T-helper 22 cell (primary cell): ENCODE results near the gene OTUD1.

Source experiments
- DNase-seq: peaks from one replicate; pipeline ENCODE4 v3.0.0-alpha.2; 2020; ENCODE audit warnings: low read depth

The OTUD1 gene

GRCh38 chr10:23469596-23470237, 30.8 kb downstream of the OTUD1 start:
- DNase-seq: no peak

- DNase-seq: no peak
Observed at GRCh38 chr10:23472181-23472580, 33.3 kb downstream of the OTUD1 start.

GRCh38 chr10:23474081-23474480, 35.2 kb downstream of the OTUD1 start:
- DNase-seq: no peak

DNA sequence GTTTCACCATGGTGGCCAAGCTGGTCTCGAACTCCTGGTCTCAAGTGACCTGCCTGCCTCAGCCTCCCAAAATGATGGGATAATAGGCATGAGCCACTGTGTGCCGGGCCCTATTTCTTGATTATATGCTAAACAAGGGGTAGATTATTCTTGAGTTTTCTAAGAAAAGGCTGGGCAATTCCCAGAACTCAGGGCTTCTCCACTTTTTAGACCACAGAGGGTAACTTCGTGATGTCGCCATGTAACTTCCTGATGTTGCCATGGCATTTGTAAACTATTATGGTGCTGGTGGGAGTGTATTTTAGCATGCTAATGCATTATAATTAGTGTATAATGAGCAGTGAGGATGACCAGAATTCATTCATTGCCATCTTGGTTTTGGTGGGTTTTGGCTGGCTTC, 35.8 kb downstream of the OTUD1 start:
- DNase-seq: no peak

DNA sequence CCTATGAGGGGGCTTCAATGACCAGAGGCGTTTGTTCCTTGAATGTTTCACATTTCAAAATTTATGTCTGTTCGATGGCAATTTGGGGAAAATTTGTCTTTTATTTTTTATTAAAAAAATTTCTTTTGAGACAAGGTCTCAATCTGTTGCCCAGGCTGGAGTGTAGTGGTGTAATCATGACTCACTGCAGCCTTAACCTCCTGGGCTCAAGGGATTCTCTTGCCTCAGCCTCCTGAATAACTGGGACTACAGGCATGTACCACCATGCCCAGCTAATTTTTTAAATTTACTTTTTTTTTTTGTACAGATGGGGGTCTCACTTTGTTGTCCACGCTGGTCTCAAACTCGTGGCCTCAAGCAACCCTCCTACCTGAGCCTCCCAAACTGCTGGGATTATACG, 39.7 kb downstream of the OTUD1 start:
- no peak for DNase-seq

DNA sequence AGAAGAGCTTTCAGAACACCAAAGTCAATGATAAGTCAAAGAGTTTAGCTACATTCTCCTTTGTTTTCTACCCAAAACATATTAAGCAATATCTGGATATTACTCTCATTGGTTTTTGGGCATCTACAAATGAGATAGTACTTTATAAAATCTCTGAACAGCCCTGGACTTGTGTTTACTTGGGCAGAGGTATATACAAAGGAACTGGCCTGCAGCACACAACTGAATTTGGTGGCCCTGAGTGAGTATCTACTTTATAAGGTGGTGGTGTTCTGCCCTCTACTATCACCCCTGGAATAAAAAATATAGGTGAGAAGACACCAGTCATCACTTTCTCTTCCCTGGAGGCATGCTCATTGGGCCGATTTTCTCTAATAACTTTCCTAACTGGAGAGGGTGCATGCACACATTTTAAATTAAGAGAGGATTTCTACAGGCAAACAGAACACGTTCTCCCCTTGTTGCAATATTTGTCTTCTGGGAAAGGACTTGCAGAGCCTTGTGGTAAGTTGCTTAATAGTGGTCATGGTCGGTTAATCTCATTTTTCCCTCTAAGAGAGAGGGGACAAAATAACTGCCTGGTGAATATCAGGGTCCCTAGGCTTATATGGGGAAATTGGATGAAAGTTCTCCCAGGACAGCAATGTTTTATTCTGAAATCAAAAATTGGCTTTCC, 41.1 kb downstream of the OTUD1 start:
- DNase-seq: no peak

DNA sequence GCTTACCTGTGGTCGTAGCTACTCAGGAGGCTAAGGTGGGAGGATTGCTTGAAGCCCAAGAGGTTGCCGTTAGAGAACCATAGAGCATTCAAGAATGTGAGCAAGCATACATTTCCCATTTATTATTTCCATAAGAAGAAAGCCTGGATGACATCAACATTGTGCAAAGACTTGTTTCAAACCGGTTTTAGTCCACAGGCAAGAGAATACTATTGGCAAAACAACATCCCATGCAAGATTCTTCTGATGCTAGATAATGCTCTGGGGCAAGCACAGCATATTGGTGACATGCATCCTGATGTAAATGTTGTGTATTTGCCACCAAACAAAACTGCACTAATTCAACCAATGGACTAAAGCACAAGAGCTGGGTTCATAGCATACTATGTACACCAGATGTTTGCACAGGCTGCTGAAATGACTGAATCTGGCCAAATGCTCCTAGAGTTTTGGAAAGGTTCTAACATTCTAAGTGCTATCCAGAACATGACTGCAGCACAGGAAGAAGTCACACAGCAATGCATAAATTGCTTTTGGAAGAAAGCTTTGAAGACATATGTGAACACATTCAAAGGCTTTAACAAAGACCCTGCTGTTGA, 42.6 kb downstream of the OTUD1 start:
- DNase-seq: no peak

DNA sequence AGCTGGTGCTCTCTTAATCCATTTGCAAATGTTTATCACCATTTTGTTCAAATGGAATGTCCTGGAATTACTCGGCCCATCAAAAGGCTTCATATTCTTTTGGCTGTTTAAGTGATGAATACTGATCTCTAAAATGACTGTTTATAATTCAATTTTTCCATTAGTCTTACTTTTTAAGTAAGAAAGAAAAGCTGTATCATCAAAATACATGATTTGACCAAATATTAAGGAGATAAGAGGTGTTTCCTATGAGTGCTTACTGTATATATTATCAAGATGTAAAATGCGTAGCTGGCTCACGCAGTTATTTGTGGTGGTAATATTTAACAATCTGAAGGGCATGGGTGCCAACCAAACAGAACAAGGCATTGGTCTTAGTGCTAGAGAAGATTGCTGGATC, 51.2 kb downstream of the OTUD1 start:
- no peak for DNase-seq
